H9 (cell line): ENCODE measurements around the gene CD27. TPM values are rescaled to one million over a fixed set of nuclear protein-coding genes. Genes with fewer than 3 reads are reported as not detected.
"Not testable (repeated sequence)": the region's sequence is repeated elsewhere in the genome, so short reads cannot be mapped to it uniquely, and the experiment has no call there.

Experiments used
- DNase-seq: peaks from one replicate; pipeline ENCODE4 v3.0.0-alpha.2; 2017
- H2AFZ ChIP-seq: one replicate; pipeline ENCODE4 v1.6.1; 2013; ENCODE audit warnings: mild to moderate bottlenecking, low read length, control low read depth, moderate library complexity
- H2AK5ac ChIP-seq: 2 replicates; pipeline ENCODE4 v1.6.1; 2013; ENCODE audit warnings: low read length, control low read depth, mixed read lengths; ENCODE audit not compliant: insufficient read length
- H2BK120ac ChIP-seq: one replicate; pipeline ENCODE4 v1.6.1; 2013; ENCODE audit warnings: low read depth, mild to moderate bottlenecking, low read length, control low read depth, inconsistent platforms; ENCODE audit not compliant: poor library complexity, severe bottlenecking
- H2BK12ac ChIP-seq: 2 replicates; pipeline ENCODE4 v1.6.1; 2013; ENCODE audit warnings: low read length, control low read depth, mixed read lengths, low read depth; ENCODE audit not compliant: insufficient read length
- H2BK15ac ChIP-seq: 2 replicates; pipeline ENCODE4 v1.6.1; 2013; ENCODE audit warnings: low read depth, low read length, control low read depth
- H2BK20ac ChIP-seq: one replicate; pipeline ENCODE4 v1.6.1; 2013; ENCODE audit warnings: low read depth, mild to moderate bottlenecking, low read length, control low read depth, inconsistent platforms; ENCODE audit not compliant: poor library complexity, severe bottlenecking
- H2BK5ac ChIP-seq: 2 replicates; pipeline ENCODE4 v1.6.1; 2013; ENCODE audit warnings: low read length, control low read depth, mixed read lengths; ENCODE audit not compliant: insufficient read length
- H3K14ac ChIP-seq: 2 replicates; pipeline ENCODE4 v1.6.1; 2013; ENCODE audit warnings: low read length, control low read depth; ENCODE audit not compliant: insufficient read depth
- H3K18ac ChIP-seq: 2 replicates; pipeline ENCODE4 v1.6.1; 2013; ENCODE audit warnings: low read depth, mild to moderate bottlenecking, mixed read lengths, low read length, control low read depth; ENCODE audit not compliant: insufficient read length
- H3K23ac ChIP-seq: 2 replicates; pipeline ENCODE4 v1.6.1; 2013; ENCODE audit warnings: low read length, control low read depth, mixed read lengths, low read depth; ENCODE audit not compliant: insufficient read length
- H3K23me2 ChIP-seq: 2 replicates; pipeline ENCODE4 v1.6.1; 2013; ENCODE audit warnings: low read depth, mild to moderate bottlenecking, mixed read lengths, low read length, control low read depth; ENCODE audit not compliant: insufficient read length, poor library complexity, severe bottlenecking
- H3K27ac ChIP-seq: 2 replicates; pipeline ENCODE4 v1.5.1; 2013; ENCODE audit warnings: low read length, control low read depth, mixed read lengths, low read depth; ENCODE audit not compliant: insufficient read length
- H3K27me3 ChIP-seq: 2 replicates; pipeline ENCODE4 v1.6.1; 2013; ENCODE audit warnings: low read length, control low read depth, inconsistent platforms; ENCODE audit not compliant: insufficient read depth
- H3K4ac ChIP-seq: 2 replicates; pipeline ENCODE4 v1.6.1; 2013; ENCODE audit warnings: low read depth, mild to moderate bottlenecking, control low read depth, inconsistent platforms, low read length, moderate library complexity
- H3K4me1 ChIP-seq: 2 replicates; pipeline ENCODE4 v1.6.1; 2013; ENCODE audit warnings: low read length, control low read depth, inconsistent platforms; ENCODE audit not compliant: insufficient read depth
- H3K4me2 ChIP-seq: 2 replicates; pipeline ENCODE4 v1.6.1; 2013; ENCODE audit warnings: low read length, control low read depth, mixed read lengths; ENCODE audit not compliant: insufficient read length, insufficient read depth
- H3K56ac ChIP-seq: 2 replicates; pipeline ENCODE4 v1.6.1; 2013; ENCODE audit warnings: low read depth, mild to moderate bottlenecking, mixed read lengths, low read length, control low read depth; ENCODE audit not compliant: insufficient read length
- H3K79me1 ChIP-seq: 2 replicates; pipeline ENCODE4 v1.6.1; 2013; ENCODE audit warnings: low read depth, mild to moderate bottlenecking, moderate library complexity, low read length, control low read depth, inconsistent platforms; ENCODE audit not compliant: insufficient read depth, poor library complexity, severe bottlenecking
- H3K79me2 ChIP-seq: 2 replicates; pipeline ENCODE4 v1.6.1; 2013; ENCODE audit warnings: low read length, control low read depth, inconsistent platforms; ENCODE audit not compliant: insufficient read depth
- H3K9ac ChIP-seq: 2 replicates; pipeline ENCODE4 v1.6.1; 2013; ENCODE audit warnings: low read length, control low read depth, mixed read lengths; ENCODE audit not compliant: insufficient read length; ENCODE audit errors: extremely low read depth
- H3K9me3 ChIP-seq: one replicate; pipeline ENCODE4 v1.6.1; 2013; ENCODE audit warnings: low read depth, low read length, inconsistent platforms; ENCODE audit not compliant: control insufficient read depth
- H3T11ph ChIP-seq: one replicate; pipeline ENCODE4 v1.6.1; 2013; ENCODE audit warnings: mild to moderate bottlenecking, low read length, control low read depth, inconsistent platforms
- H4K20me1 ChIP-seq: one replicate; pipeline ENCODE4 v1.6.1; 2013; ENCODE audit not compliant: control insufficient read depth, insufficient read length, insufficient read depth
- H4K5ac ChIP-seq: 2 replicates; pipeline ENCODE4 v1.6.1; 2013; ENCODE audit warnings: low read depth, mild to moderate bottlenecking, mixed read lengths, low read length, control low read depth; ENCODE audit not compliant: insufficient read length
- H4K8ac ChIP-seq: replicated peaks from 2 replicates; pipeline ENCODE4 v1.6.1; 2013; ENCODE audit warnings: low read length, control low read depth, mixed read lengths, low read depth; ENCODE audit not compliant: insufficient read length
- H4K91ac ChIP-seq: 2 replicates; pipeline ENCODE4 v1.6.1; 2013; ENCODE audit warnings: low read depth, mild to moderate bottlenecking, moderate library complexity, mixed read lengths, low read length, control low read depth; ENCODE audit not compliant: insufficient read length
- H3K27ac Mint-ChIP-seq, 3 experiments: 2 replicates in 2 of 3; 3 replicates in 1 of 3; pipeline ENCODE4 v1.8.0; 2020 to 2021; ENCODE audit warnings: mixed read lengths in 3 of 3, mild to moderate bottlenecking in 1 of 3, moderate library complexity in 1 of 3
- H3K27me3 Mint-ChIP-seq: 2 replicates; pipeline ENCODE4 v1.8.0; 2021; ENCODE audit warnings: low read depth, mild to moderate bottlenecking, moderate library complexity, mixed read lengths
- H3K36me3 Mint-ChIP-seq, 3 experiments: 2 replicates in 2 of 3; 3 replicates in 1 of 3; pipeline ENCODE4 v1.8.0; 2020 to 2021; ENCODE audit warnings: low read depth in 3 of 3, mixed read lengths in 3 of 3; ENCODE audit not compliant: insufficient read depth in 1 of 3
- H3K4me1 Mint-ChIP-seq, 2 experiments: 2 replicates each; pipeline ENCODE4 v1.8.0; 2020; ENCODE audit warnings: mixed read lengths in 2 of 2
- H3K4me3 Mint-ChIP-seq, 2 experiments: 2 replicates in 1 of 2; 3 replicates in 1 of 2; pipeline ENCODE4 v1.8.0; 2020 to 2021; ENCODE audit warnings: mild to moderate bottlenecking in 2 of 2, mixed read lengths in 2 of 2, moderate library complexity in 1 of 2
- H3K9me3 Mint-ChIP-seq, 2 experiments: 2 replicates in 1 of 2; 3 replicates in 1 of 2; pipeline ENCODE4 v1.8.0; 2020; ENCODE audit warnings: mild to moderate bottlenecking in 2 of 2, mixed read lengths in 2 of 2, moderate library complexity in 1 of 2
- WGBS: extraction: QIAGEN DNeasy Blood & Tissue Kit; methylation state at CpG from one replicate; pipeline ENCODE4 v1.1.7; 2013; ENCODE audit warnings: missing lambda C conversion rate, low lambda C conversion rate, mixed read lengths; ENCODE audit not compliant: insufficient read length; ENCODE audit errors: extremely low coverage; 5-methylcytosine and 5-hydroxymethylcytosine counted together
- total RNA-seq: library from RNA; stranded (reverse); gene quantifications from 2 replicates; pipeline ENCODE4 v1.2.1, GENCODE V29; 2021
- TF ChIP-seq, protein P1 (sequence below): fragments of 200-600 bp; sonication (generic); conservative IDR thresholded peaks from 3 replicates; pipeline ENCODE4 v1.8.0; 2021; ENCODE audit warnings: antibody characterized with exemption, mild to moderate bottlenecking

The CD27 gene
- total RNA-seq, 1 experiment from 2014 or later = 0.37 TPM

DNA sequence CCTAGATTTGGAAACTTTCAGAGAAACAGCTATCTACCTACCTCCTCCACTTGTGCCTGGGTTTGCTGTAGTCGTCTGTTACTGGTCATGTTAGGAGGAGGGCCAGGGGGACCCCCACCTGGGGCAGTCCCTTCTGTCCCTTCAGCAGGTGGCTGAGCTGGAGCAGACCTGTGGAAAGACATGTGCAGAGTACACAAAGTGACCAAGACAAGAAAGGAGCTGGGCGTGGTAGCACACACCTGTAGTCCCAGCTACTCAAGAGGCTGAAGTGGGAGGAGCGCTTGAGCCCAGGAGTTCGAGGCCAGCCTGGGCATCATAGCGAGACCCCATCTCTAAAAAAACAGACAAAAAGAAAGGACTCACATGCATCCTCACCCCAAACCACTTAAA is 21.4 kb downstream of the CD27 start:
- H3K79me1 ChIP-seq = no peaks in the 10 kb centered on the region
- no peaks in the 10 kb centered on the region for H4K20me1 ChIP-seq
- no peak overlapping the region for H4K5ac ChIP-seq
- H3K4me2 ChIP-seq = no peak overlapping the region
- H3K14ac ChIP-seq = no peak overlapping the region
- Mint-ChIP-seq H3K27ac (no peak overlapping the region; a peak in 1 of 7 replicates), H3K4me1 (peaks cover 16 to 21% of the 10 kb centered on the region in 2 experiments), H3K27me3 (peaks cover 9% of the 10 kb centered on the region; the same call in 1 of the 2 replicates), H3K4me3 (no peak overlapping the region), H3K36me3 (peaks cover 33 to 62% (median 50%) of the 10 kb centered on the region in 3 experiments), H3K9me3 (no peaks in the 10 kb centered on the region; a peak in 2 of 5 replicates)
- H3T11ph ChIP-seq = no peak overlapping the region
- H4K91ac ChIP-seq = no peak overlapping the region
- no peaks in the 10 kb centered on the region; the same call in 1 of the 2 replicates for H3K79me2 ChIP-seq
- no peak overlapping the region for H3K9ac ChIP-seq
- no peak overlapping the region for H4K8ac ChIP-seq
- no peak overlapping the region for H2AK5ac ChIP-seq
- H2BK5ac ChIP-seq = no peak overlapping the region
- H3K56ac ChIP-seq = no peak overlapping the region
- WGBS = no CpG with 5 or more reads among the region's 5 CpGs
- no peaks in the 10 kb centered on the region for H3K4me1 ChIP-seq
- H2BK15ac ChIP-seq = no peak overlapping the region
- H3K18ac ChIP-seq = no peak overlapping the region
- no peak overlapping the region for H2BK20ac ChIP-seq
- H2BK120ac ChIP-seq = no peak overlapping the region
- H3K9me3 ChIP-seq = no peaks in the 10 kb centered on the region
- H2AFZ ChIP-seq = no peak overlapping the region
- no peak overlapping the region for H3K4ac ChIP-seq
- H3K27me3 ChIP-seq = no peaks in the 10 kb centered on the region
- no peak overlapping the region for H3K23ac ChIP-seq
- no peak for DNase-seq
- no peak overlapping the region for H3K27ac ChIP-seq
- peaks cover 6% of the 10 kb centered on the region for H3K23me2 ChIP-seq
- TF ChIP-seq, protein P1, sequence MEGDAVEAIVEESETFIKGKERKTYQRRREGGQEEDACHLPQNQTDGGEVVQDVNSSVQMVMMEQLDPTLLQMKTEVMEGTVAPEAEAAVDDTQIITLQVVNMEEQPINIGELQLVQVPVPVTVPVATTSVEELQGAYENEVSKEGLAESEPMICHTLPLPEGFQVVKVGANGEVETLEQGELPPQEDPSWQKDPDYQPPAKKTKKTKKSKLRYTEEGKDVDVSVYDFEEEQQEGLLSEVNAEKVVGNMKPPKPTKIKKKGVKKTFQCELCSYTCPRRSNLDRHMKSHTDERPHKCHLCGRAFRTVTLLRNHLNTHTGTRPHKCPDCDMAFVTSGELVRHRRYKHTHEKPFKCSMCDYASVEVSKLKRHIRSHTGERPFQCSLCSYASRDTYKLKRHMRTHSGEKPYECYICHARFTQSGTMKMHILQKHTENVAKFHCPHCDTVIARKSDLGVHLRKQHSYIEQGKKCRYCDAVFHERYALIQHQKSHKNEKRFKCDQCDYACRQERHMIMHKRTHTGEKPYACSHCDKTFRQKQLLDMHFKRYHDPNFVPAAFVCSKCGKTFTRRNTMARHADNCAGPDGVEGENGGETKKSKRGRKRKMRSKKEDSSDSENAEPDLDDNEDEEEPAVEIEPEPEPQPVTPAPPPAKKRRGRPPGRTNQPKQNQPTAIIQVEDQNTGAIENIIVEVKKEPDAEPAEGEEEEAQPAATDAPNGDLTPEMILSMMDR = no peak
- H2BK12ac ChIP-seq = no peak overlapping the region

- H4K20me1 ChIP-seq, H3K4me3 Mint-ChIP-seq, H3K27me3 Mint-ChIP-seq, H3K79me2 ChIP-seq, H2BK120ac ChIP-seq, H2BK20ac ChIP-seq, H3K27me3 ChIP-seq, H3K79me1 ChIP-seq, H2AFZ ChIP-seq, H4K8ac ChIP-seq, H3K4ac ChIP-seq, H3K14ac ChIP-seq, H3T11ph ChIP-seq, H3K23me2 ChIP-seq, H3K4me2 ChIP-seq, H3K56ac ChIP-seq, H2BK5ac ChIP-seq, H2BK12ac ChIP-seq, DNase-seq, H2BK15ac ChIP-seq, H4K5ac ChIP-seq, H3K9ac ChIP-seq, H3K9me3 ChIP-seq, H3K27ac ChIP-seq, H3K27ac Mint-ChIP-seq, H3K9me3 Mint-ChIP-seq, H3K18ac ChIP-seq, H4K91ac ChIP-seq, H2AK5ac ChIP-seq, H3K23ac ChIP-seq, H3K4me1 ChIP-seq: not testable (repeated sequence)
- H3K4me1 Mint-ChIP-seq = peaks cover 18 to 24% of the 10 kb centered on the region in 2 experiments
- H3K36me3 Mint-ChIP-seq = peaks cover 32 to 57% (median 44%) of the 10 kb centered on the region in 3 experiments
- no CpG with 5 or more reads among the region's 4 CpGs for WGBS
Observed at GRCh38 chr12:6466751-6467150, 22.0 kb downstream of the CD27 start.
